Keratinocyte (primary cell): Measurements from ENCODE around the gene RBPJ.

Source experiments
- EZH2 ChIP-seq: IDR thresholded peaks from one replicate; pipeline ENCODE4 v1.6.1; 2012; ENCODE audit warnings: inconsistent platforms, mild to moderate bottlenecking, low read length, moderate library complexity
- TF ChIP-seq, protein P1 (sequence below), 3 experiments: IDR thresholded peaks in 1 of 3; conservative IDR thresholded peaks in 1 of 3; optimal IDR thresholded peaks in 1 of 3; 2 replicates in 2 of 3; 3 replicates in 1 of 3; pipeline versions ENCODE3 to v1.5.1; 2011; ENCODE audit warnings: low read length in 3 of 3, mild to moderate bottlenecking in 3 of 3, moderate library complexity in 2 of 3, control low read depth in 1 of 3, inconsistent platforms in 1 of 3; ENCODE audit not compliant: insufficient read depth in 2 of 3; ENCODE audit errors: extremely low read depth in 1 of 3

DNA sequence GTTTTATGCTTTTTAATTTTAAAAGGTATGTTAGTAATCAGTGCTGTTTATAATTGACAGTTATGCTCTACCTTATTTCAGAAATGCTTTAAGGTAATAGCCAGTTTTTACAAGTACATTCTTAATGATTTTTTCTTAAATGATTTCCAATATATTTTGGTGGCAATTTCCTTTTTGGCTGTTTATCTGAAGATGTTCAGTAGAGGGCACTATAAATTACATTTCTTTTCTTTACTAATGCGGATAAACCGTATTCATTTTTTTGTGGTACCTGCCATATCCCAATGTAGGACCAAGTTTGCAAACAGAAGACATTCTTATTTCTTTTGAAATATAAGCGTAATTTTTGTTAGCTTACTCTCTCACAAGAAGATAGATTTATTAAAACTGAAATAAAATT lies 104.0 kb downstream of the RBPJ start:
- TF ChIP-seq EZH2: no peak
- TF ChIP-seq, protein P1, sequence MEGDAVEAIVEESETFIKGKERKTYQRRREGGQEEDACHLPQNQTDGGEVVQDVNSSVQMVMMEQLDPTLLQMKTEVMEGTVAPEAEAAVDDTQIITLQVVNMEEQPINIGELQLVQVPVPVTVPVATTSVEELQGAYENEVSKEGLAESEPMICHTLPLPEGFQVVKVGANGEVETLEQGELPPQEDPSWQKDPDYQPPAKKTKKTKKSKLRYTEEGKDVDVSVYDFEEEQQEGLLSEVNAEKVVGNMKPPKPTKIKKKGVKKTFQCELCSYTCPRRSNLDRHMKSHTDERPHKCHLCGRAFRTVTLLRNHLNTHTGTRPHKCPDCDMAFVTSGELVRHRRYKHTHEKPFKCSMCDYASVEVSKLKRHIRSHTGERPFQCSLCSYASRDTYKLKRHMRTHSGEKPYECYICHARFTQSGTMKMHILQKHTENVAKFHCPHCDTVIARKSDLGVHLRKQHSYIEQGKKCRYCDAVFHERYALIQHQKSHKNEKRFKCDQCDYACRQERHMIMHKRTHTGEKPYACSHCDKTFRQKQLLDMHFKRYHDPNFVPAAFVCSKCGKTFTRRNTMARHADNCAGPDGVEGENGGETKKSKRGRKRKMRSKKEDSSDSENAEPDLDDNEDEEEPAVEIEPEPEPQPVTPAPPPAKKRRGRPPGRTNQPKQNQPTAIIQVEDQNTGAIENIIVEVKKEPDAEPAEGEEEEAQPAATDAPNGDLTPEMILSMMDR (optimal IDR thresholded peaks at IDR 0.05 in 1 of 3, IDR thresholded peaks at IDR 0.05 in 1 of 3, conservative IDR thresholded peaks at IDR 0.05 in 1 of 3; ENCODE audit: extremely low read depth in 1 of 3, insufficient read depth in 2 of 3, low read length in 3 of 3): no peak
